ENCODE data around the gene MRPL28.

- TF ChIP-seq POLR2A (IDR thresholded peaks at IDR 0.05; ENCODE audit: borderline replicate concordance, extremely low read depth, insufficient read depth, insufficient read length), result no peak
- TF ChIP-seq, protein P1, sequence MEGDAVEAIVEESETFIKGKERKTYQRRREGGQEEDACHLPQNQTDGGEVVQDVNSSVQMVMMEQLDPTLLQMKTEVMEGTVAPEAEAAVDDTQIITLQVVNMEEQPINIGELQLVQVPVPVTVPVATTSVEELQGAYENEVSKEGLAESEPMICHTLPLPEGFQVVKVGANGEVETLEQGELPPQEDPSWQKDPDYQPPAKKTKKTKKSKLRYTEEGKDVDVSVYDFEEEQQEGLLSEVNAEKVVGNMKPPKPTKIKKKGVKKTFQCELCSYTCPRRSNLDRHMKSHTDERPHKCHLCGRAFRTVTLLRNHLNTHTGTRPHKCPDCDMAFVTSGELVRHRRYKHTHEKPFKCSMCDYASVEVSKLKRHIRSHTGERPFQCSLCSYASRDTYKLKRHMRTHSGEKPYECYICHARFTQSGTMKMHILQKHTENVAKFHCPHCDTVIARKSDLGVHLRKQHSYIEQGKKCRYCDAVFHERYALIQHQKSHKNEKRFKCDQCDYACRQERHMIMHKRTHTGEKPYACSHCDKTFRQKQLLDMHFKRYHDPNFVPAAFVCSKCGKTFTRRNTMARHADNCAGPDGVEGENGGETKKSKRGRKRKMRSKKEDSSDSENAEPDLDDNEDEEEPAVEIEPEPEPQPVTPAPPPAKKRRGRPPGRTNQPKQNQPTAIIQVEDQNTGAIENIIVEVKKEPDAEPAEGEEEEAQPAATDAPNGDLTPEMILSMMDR (IDR thresholded peaks at IDR 0.05 in 2 of 3, conservative IDR thresholded peaks at IDR 0.05 in 1 of 3; ENCODE audit: borderline replicate concordance in 1 of 3, insufficient read depth in 1 of 3, low read depth in 2 of 3, low read length in 2 of 3), result no peak
- TF ChIP-seq POLR2AphosphoS5 (IDR thresholded peaks at IDR 0.05; ENCODE audit: low read depth, low read length), result peak; percentile 58
- TF ChIP-seq SRF (IDR thresholded peaks at IDR 0.05; ENCODE audit: low read depth), result no peak
- TF ChIP-seq EGR1 (IDR thresholded peaks at IDR 0.05; ENCODE audit: low read depth), result no peak
- TF ChIP-seq REST (IDR thresholded peaks at IDR 0.05; ENCODE audit: low read depth), result no peak
- no peak for TF ChIP-seq YY1 (IDR thresholded peaks at IDR 0.05; ENCODE audit: extremely low read depth, insufficient replicate concordance, low read depth, low read length)
- TF ChIP-seq ZFX (IDR thresholded peaks at IDR 0.05), result no peak
- TF ChIP-seq JUND (IDR thresholded peaks at IDR 0.05), result no peak
- no peak for TF ChIP-seq EZH2 (IDR thresholded peaks at IDR 0.05)
- TF ChIP-seq ZNF274 (IDR thresholded peaks at IDR 0.05; ENCODE audit: low read depth, low read length), result no peak
- TF ChIP-seq, protein P2, sequence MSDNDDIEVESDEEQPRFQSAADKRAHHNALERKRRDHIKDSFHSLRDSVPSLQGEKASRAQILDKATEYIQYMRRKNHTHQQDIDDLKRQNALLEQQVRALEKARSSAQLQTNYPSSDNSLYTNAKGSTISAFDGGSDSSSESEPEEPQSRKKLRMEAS (IDR thresholded peaks at IDR 0.05), result peak; percentile 94
Observed at GRCh38 chr16:383326-384051, 13.2 kb upstream of the MRPL28 start.

Data from HCT116 (cell line).